Central memory CD8-positive, alpha-beta T cell (primary cell): ENCODE data around the gene NR2E3.

ENCODE experiments used
- ATAC-seq: fragments of 150-1000 bp; cut with Tn5 transposase; replicated peaks from 2 replicates; pipeline ENCODE4 v1.10.0; 2022; ENCODE audit warnings: mild to moderate bottlenecking, moderate FRiP score, moderate number of reproducible peaks; ENCODE audit not compliant: poor library complexity, severe bottlenecking; ENCODE audit errors: extremely low read depth
- DNase-seq, 2 donors: peaks; one replicate each; pipeline ENCODE4 v3.0.0; 2021; ENCODE audit warnings: low spot score in 2 of 2
- H3K27ac Mint-ChIP-seq: one replicate; pipeline ENCODE4 v1.8.0; 2022; ENCODE audit warnings: low read depth, mild to moderate bottlenecking, moderate library complexity, mixed read lengths
- H3K27me3 Mint-ChIP-seq: one replicate; pipeline ENCODE4 v1.8.0; 2022; ENCODE audit warnings: mixed read lengths
- H3K36me3 Mint-ChIP-seq: one replicate; pipeline ENCODE4 v1.8.0; 2022; ENCODE audit warnings: mild to moderate bottlenecking, moderate library complexity, mixed read lengths; ENCODE audit not compliant: insufficient read depth
- H3K4me1 Mint-ChIP-seq: one replicate; pipeline ENCODE4 v1.8.0; 2022; ENCODE audit warnings: mixed read lengths
- H3K4me3 Mint-ChIP-seq: one replicate; pipeline ENCODE4 v1.8.0; 2022; ENCODE audit warnings: mild to moderate bottlenecking, moderate library complexity, mixed read lengths
- H3K9me3 Mint-ChIP-seq: one replicate; pipeline ENCODE4 v1.8.0; 2022; ENCODE audit warnings: mixed read lengths

The NR2E3 gene

DNA sequence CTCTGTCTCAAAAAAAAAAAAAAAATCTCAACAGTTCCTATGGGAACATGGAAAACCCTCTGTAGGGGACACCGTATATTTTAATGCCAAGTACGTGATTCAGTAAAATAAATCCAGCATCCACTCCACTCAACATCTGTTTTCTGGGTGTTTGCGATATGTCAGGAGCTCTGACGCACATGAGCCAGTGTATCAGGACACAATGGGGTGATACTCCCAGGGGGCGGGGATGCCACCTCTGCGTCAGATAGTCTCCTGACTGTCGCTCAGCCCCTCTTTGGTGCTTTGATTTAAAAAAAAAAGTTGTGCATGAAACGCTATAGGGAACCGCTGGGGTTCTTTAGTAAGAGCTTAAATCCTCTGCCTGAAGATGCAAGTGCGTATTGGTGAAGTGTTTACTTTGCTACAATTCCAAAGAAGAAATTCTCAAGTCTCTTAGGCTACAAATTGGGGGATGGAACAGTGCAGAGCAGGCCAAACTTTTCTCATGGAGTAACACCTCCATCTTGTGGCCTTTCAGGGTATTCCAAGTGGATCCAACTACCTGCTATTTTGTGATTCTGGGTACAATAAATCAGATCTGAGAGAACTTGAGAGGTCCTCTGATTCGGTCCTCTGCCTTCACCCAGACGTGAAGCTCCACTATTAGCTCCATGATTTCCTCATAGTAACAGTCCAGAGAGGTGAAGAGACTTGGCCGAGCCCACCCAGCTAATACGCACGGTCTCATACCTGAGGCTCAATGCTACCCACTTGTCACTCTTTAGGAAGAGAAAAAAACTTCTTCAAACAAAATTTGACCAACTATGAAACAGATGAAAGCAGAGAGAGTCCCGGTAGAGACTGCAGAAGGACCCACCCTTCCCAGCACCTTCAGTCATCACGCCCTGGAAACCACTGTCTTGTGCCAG is 9.3 kb upstream of the NR2E3 start:
- Mint-ChIP-seq H3K27me3 (peaks cover 53% of the 10 kb centered on the region), H3K36me3 (peaks cover 2% of the 10 kb centered on the region), H3K4me1 (no peaks in the 10 kb centered on the region), H3K4me3 (no peak overlapping the region), H3K9me3 (no peaks in the 10 kb centered on the region), H3K27ac (no peak overlapping the region)
- ATAC-seq: no peak
- DNase-seq: no peak

DNA sequence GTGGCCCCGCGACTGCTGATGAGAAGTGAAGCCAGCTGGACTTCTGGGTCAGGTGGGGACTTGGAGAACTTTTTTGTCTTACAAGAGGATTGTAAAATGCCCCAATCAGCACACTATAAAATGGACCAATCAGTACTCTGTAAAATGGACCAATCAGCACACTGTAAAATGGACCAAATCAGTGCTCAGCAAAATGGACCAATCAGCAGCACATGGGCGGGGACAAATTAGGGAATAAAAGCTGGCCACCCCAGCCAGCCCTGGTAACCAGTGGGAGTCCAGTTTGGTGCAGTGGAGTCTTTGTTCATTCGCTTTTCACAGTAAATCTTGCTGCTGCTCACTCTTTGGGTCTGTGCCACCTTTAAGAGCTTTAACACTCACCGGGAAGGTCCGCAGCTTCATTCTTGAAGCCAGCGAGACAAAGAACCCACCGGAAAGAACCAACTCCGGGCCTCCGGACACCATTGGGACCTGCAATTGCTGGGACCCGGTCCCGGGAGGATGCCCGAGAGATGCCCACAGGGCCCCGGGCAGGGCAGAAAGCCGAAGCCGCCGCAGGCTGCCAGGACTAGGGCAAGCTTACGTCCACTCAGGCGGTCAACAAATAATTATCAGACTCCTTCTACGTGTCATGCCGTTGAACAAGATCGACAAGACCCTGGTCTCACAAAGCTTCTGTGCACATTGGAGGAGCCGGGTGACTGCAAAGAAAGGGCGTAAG is 8.3 kb upstream of the NR2E3 start:
- ATAC-seq: no peak

DNA sequence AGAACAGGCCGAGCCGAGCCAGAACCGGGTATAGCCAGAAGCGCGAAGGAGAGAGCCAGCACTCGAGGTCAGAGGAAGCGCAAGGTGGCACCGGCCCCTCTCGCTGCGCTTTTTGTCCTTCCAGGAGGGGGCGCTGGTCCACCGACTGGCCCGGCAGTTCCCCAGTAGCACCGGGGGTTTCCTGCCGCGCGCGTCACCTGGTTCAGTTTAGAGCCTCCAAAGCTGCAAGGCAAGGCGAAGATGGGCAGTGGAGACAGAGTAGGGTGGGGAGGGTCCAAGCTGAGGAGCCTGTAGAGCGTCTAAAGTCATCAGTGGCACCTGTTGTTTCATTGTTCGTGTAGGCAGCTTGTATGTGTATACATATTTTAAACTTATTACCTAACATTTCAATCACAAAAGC is 7.6 kb upstream of the NR2E3 start:
- Mint-ChIP-seq H3K36me3 (peaks cover 3% of the 10 kb centered on the region), H3K9me3 (no peaks in the 10 kb centered on the region), H3K27me3 (peaks cover 61% of the 10 kb centered on the region), H3K4me1 (no peaks in the 10 kb centered on the region), H3K27ac (no peak overlapping the region), H3K4me3 (no peak overlapping the region)
- ATAC-seq (no peak), DNase-seq (no peak)

More for the DNA sequence above, 8.3 kb upstream of the NR2E3 start:
- H3K4me3 Mint-ChIP-seq: no peak overlapping the region
- H3K9me3 Mint-ChIP-seq: no peaks in the 10 kb centered on the region
- peaks cover 3% of the 10 kb centered on the region for H3K36me3 Mint-ChIP-seq
- DNase-seq: no peak
- H3K27me3 Mint-ChIP-seq: peaks cover 54% of the 10 kb centered on the region
- no peaks in the 10 kb centered on the region for H3K4me1 Mint-ChIP-seq
- H3K27ac Mint-ChIP-seq: no peak overlapping the region

DNA sequence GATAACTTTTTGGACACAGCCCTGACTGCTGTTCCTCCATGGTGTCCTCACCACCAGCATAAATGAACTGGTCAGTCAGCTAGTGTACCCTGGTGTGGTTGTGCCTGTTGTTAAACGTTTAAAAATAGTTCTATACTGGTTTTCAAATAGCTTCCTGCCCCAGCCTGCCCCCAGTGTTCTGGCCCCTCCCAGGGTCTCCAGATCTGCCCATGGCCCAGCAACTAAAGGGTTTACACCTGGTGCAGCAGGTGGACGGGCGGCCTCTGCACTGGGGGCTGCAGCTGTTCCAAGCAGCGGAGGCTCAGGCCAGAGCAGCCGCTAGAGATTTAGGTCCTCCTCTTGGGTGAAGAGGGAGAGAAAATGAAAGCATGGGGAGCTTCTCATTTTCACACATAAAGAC is 6.1 kb upstream of the NR2E3 start:
- H3K36me3 Mint-ChIP-seq: peaks cover 3% of the 10 kb centered on the region
- peaks cover 60% of the 10 kb centered on the region for H3K27me3 Mint-ChIP-seq
- no peaks in the 10 kb centered on the region for H3K9me3 Mint-ChIP-seq
- DNase-seq (no peak), ATAC-seq (no peak)
- no peaks in the 10 kb centered on the region for H3K4me1 Mint-ChIP-seq
- H3K4me3 Mint-ChIP-seq: no peak overlapping the region
- no peak overlapping the region for H3K27ac Mint-ChIP-seq

DNA sequence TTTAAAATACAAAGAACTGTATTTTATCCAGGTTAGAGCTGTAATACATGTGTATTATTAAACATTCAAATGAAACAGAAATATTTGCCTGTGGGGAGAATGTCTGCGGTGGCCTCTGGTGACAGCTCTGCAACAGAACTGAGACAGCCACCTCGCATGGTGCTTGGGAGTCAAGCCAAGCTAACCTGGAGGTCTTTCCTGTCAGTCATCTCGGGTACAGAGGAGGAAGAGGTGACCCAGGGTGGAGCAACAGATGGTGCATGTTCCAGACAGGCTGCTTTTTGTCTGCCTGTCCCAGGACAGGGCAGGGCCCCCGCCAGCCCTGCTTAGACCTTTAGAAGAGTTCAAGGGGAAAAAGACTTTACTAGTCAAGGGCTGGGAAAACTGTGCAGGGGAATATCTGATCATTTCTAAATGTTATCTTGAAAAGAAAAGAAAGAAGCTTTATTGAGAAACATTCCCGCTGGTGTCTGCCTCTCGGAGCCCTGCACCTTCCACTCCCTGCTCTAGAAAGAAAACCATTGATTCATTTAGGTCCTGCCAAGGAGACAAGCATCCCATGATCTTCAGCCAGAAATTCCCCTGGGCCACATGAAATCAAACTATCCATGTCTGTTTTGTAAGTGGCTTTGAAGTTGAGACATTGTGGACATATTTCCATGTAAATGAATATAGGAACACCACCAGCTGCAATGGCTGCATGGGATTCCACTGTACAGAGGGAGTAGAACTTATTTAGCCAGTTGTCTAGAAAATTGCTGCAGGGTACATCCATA is 5.5 kb upstream of the NR2E3 start:
- no peak overlapping the region for H3K27ac Mint-ChIP-seq
- H3K27me3 Mint-ChIP-seq: peaks cover 56% of the 10 kb centered on the region
- DNase-seq (no peak), ATAC-seq (no peak)
- peaks cover 3% of the 10 kb centered on the region for H3K36me3 Mint-ChIP-seq
- H3K4me1 Mint-ChIP-seq: no peaks in the 10 kb centered on the region
- H3K9me3 Mint-ChIP-seq: no peaks in the 10 kb centered on the region
- H3K4me3 Mint-ChIP-seq: no peak overlapping the region

DNA sequence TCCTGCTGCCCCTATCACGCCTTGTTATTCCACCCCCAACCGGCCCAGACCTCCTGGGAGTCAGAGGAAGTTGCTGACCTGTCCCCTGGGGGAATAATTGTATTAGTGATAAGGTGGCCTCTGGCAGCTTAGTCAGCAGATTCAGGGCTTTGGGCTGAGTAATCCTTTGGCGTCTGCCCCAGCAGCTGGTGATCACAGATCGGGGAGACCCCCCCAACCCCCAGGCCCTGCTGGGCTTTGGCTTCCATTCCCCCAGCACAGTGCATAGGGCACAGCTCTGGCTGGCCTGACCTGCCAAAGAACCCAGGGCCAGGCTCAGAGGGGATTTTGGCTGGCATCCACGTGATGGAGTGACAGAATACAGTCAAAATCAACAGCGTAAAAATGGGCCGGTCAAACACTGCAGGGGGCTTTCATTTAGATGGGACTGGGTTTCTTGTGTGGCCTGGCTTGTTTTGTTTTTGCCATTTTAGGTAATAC is 3.9 kb upstream of the NR2E3 start:
- H3K27ac Mint-ChIP-seq: no peak overlapping the region
- peaks cover 3% of the 10 kb centered on the region for H3K36me3 Mint-ChIP-seq
- H3K4me1 Mint-ChIP-seq: no peaks in the 10 kb centered on the region
- DNase-seq (no peak), ATAC-seq (no peak)
- H3K27me3 Mint-ChIP-seq: peaks cover 41% of the 10 kb centered on the region
- H3K9me3 Mint-ChIP-seq: no peaks in the 10 kb centered on the region
- H3K4me3 Mint-ChIP-seq: no peak overlapping the region

DNA sequence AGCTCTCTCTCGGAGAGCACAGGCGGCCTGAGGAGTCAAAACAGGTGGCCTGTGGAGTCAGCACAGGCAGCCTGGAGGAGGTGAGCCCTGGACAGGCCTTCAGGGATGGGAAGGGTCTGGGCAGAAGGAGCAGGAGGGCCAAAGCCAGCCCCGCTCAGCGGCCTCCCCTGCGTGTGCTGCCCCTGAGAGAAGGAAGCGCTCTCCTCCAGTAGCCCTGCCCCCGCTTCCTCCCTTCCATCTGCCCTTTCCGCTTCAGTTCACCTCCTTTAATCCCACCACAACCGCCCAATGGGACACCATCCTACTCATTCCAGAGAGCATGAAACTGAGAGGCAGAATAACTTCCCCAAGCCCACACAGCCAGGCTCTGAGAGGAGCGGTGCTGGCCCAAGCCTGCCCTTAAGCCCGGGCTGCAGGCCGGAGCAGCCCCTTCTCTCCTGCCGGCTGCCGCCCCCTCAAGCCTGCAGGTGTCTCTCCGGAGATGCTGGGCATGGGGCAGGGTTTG is 3.2 kb upstream of the NR2E3 start:
- DNase-seq (no peak), ATAC-seq (no peak)
- no peak overlapping the region for H3K27ac Mint-ChIP-seq
- H3K9me3 Mint-ChIP-seq: no peaks in the 10 kb centered on the region
- peaks cover 3% of the 10 kb centered on the region for H3K36me3 Mint-ChIP-seq
- H3K4me1 Mint-ChIP-seq: no peaks in the 10 kb centered on the region
- peaks cover 34% of the 10 kb centered on the region for H3K27me3 Mint-ChIP-seq
- H3K4me3 Mint-ChIP-seq: no peak overlapping the region

DNA sequence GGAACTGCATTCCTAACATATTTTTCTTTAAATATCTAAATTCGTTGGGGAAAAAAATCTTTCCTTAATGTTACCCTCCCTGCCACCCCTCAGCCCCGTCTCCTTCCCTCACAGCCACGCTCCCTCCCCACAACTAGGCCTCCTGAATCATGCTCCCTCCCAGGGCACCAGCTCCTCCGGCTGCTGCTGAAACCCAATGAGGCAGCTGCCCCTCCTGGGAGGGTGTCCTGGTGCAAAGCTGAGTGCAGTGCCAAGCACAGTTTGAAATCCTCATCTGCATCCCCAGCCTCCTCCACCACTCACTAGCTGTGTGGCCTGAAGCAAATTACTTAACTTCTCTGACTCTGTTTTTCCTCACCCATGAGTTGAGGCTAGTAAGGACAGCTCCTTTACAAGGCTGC is 2.7 kb upstream of the NR2E3 start:
- no peak for DNase-seq
- no peak overlapping the region for H3K4me3 Mint-ChIP-seq
- ATAC-seq: no peak

DNA sequence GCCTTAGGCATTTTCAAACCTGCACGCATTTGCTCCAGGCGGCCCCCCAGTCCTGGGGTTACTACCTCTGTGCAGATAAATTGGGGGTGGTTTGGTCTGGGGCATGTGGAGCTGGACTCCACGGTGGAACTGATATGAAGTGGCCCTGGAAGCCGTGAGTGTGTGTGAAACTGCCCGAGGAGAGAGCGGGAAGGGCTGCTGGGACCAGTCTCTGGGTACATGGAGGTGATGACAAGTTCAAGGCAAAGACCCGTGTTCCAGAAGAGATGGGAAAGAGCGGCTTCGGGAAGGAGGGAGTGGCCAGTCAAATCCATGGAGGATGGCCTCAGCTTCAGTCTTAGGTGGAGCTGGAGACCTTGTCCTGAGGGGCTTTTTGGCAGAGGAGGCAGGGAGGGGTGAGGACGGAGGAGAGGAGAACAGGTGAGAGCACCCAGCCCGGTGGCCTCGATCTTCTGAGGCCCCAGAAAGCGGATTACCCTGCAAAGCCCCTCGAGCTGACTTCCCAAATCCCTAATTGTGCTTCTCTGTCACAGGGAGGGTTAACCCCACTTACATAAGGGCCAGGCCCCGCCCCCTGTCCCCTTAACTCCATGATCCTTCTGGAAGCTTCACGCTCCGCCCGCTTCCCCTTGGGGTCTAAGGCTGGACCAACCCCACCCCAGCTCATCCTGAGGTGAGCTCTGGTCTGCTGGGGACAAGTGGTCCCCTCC is 1.9 kb upstream of the NR2E3 start:
- peaks cover 24% of the 10 kb centered on the region for H3K27me3 Mint-ChIP-seq
- ATAC-seq (no peak), DNase-seq (no peak)
- H3K36me3 Mint-ChIP-seq: peaks cover 3% of the 10 kb centered on the region
- no peaks in the 10 kb centered on the region for H3K4me1 Mint-ChIP-seq
- no peak overlapping the region for H3K4me3 Mint-ChIP-seq
- H3K9me3 Mint-ChIP-seq: no peaks in the 10 kb centered on the region
- H3K27ac Mint-ChIP-seq: no peak overlapping the region

More for the DNA sequence above, 2.7 kb upstream of the NR2E3 start:
- H3K36me3 Mint-ChIP-seq: peaks cover 3% of the 10 kb centered on the region
- no peaks in the 10 kb centered on the region for H3K4me1 Mint-ChIP-seq
- H3K9me3 Mint-ChIP-seq: no peaks in the 10 kb centered on the region
- H3K27ac Mint-ChIP-seq: no peak overlapping the region
- peaks cover 29% of the 10 kb centered on the region for H3K27me3 Mint-ChIP-seq

DNA sequence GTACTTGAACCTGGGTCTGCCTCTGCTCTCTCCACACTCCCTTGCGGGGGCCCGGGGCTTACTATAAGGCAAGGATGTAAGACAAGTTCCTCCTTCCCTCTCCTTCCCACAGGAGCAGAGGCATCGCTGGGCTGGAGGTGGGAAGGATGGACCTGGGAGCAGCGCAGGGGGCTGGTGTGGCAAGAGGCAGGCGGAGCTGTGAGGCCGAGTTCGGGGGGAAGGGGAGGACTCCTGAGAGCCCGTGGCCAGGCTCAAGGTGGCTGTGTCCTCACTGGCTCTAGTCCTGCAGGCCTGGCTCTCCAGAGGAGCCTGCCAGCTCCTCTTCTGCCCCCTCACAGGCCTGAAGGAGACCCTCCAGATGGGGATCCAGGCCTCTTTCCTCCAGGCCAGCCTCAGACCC is 1.0 kb upstream of the NR2E3 start:
- no peaks in the 10 kb centered on the region for H3K9me3 Mint-ChIP-seq
- H3K4me3 Mint-ChIP-seq: no peak overlapping the region
- no peaks in the 10 kb centered on the region for H3K4me1 Mint-ChIP-seq
- ATAC-seq (no peak), DNase-seq (no peak)
- H3K27me3 Mint-ChIP-seq: peaks cover 24% of the 10 kb centered on the region
- no peak overlapping the region for H3K27ac Mint-ChIP-seq
- H3K36me3 Mint-ChIP-seq: peaks cover 3% of the 10 kb centered on the region

DNA sequence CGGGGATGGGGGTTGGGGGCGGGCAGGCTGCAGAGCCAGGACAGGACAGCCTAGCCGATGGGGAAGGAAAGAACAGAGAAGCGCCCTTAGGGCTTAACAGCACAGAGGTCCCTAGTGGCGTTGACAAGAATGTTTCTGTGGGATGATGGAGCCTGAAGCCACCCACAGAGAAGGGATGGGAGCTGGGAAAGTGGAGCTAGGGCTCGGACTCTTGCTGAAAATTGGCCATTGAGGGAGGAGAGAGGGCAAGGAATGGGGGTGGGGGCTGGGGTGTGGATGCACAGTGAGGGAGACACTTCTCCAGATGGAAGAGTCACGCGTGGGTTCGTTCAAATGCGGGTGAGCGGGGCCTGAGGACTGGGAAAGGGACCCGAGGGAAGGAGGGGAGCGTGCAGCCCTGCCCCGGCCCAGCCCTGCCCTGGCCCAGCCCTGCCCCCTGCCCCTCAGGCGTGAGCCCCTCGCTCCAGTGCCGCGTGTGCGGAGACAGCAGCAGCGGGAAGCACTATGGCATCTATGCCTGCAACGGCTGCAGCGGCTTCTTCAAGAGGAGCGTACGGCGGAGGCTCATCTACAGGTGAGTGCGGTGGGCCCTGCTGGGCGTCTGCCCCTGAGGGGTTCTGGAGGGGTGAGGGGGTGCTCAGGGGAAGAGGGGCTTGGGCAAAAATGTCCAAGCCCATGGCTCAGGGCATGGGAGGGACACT is 832 bp downstream of the NR2E3 start:
- DNase-seq (no peak), ATAC-seq (no peak)
- no peaks in the 10 kb centered on the region for H3K36me3 Mint-ChIP-seq
- H3K27me3 Mint-ChIP-seq: peaks cover 19% of the 10 kb centered on the region
- no peaks in the 10 kb centered on the region for H3K9me3 Mint-ChIP-seq
- no peak overlapping the region for H3K4me3 Mint-ChIP-seq
- no peak overlapping the region for H3K27ac Mint-ChIP-seq
- H3K4me1 Mint-ChIP-seq: no peaks in the 10 kb centered on the region
